Activated naive CD4-positive, alpha-beta T cell treated with anti-CD3 and anti-CD28 coated beads, Interleukin-2, amount 10 ng/mL, durations not matched to agents 7 days and 5 days (primary cell): ENCODE measurements around the gene CMTM8.
A peak's percentile ranks its signal among the peaks of the same experiment; 100 is the strongest.

Experiments
- CTCF ChIA-PET: fragments of 350-600 bp; sonication (Branson Sonifier 250); formaldehyde crosslinking; loops from one replicate; lab custom pipeline; 2021; ENCODE audit warnings: antibody characterized with exemption; lab: Charles Lee
- DNase-seq: peaks from one replicate; pipeline ENCODE4 v3.0.0-alpha.2; 2020
- H3K27ac Mint-ChIP-seq: one replicate; pipeline ENCODE4 v1.8.0; 2021; ENCODE audit warnings: mild to moderate bottlenecking, moderate library complexity, mixed read lengths
- H3K27me3 Mint-ChIP-seq: one replicate; pipeline ENCODE4 v1.8.0; 2021; ENCODE audit warnings: mild to moderate bottlenecking, mixed read lengths
- H3K36me3 Mint-ChIP-seq: one replicate; pipeline ENCODE4 v1.8.0; 2021; ENCODE audit warnings: mixed read lengths
- H3K4me1 Mint-ChIP-seq: one replicate; pipeline ENCODE4 v1.8.0; 2021; ENCODE audit warnings: mixed read lengths
- H3K4me3 Mint-ChIP-seq: one replicate; pipeline ENCODE4 v1.8.0; 2021; ENCODE audit warnings: mild to moderate bottlenecking, moderate library complexity, mixed read lengths
- H3K9me3 Mint-ChIP-seq: one replicate; pipeline ENCODE4 v1.8.0; 2021; ENCODE audit warnings: mixed read lengths

CMTM8 gene

GRCh38 chr3:32310918-32311839, 72.7 kb downstream of the CMTM8 start:
- H3K4me3 Mint-ChIP-seq = no peak overlapping the region
- CTCF ChIA-PET = interaction anchor here (0.6 to 3.3 kb wide), 5 partner anchors 9 to 23 kb away, joined by 3 to 19 read pairs (median 3); no protein-coding TSS in a partner anchor
- no peak for DNase-seq
- peaks cover 8% of the 10 kb centered on the region for H3K36me3 Mint-ChIP-seq
- peaks cover 3% of the 10 kb centered on the region for H3K9me3 Mint-ChIP-seq
- H3K27ac Mint-ChIP-seq = no peak overlapping the region
- peaks cover 44% of the 10 kb centered on the region for H3K4me1 Mint-ChIP-seq
- H3K27me3 Mint-ChIP-seq = no peaks in the 10 kb centered on the region

DNA sequence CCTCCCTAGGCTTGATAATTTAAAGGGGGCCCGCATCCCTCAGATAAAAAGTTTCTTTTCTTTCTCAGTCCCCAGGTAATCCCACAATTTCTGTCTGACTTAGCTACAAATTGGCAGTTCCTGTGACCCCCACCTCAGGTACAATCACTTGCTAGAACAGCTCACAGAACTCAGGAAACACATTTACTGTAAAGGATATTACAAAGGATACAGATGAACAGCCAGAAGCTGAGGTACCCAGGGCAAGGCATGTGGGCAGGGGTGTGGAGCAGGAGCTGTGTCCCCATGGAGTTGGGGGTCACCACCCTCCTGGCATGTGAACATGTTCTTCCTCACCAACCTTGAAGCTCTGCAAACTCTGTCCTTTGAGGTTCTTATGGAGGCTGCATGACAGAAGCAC, 73.8 kb downstream of the CMTM8 start:
- H3K27ac Mint-ChIP-seq = no peak overlapping the region

DNA sequence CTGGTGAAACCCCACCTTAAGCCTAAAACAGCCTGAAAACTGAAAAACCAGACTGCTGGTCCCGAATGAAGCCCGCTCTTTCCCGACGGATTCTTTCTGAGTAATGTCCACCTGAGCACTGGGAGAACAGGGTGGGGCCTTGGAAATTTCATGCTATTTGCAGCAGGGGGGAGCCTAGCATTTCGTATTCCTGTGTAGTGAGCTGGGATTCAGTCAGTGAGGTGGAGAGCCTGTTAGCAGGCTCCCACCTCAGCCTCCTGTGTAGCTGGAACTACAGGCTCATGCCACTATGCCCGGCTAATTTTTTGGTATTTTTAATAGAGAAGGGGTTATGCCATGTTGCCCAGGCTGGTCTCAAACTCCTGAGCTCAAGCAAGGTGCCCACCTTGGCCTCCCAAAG, 74.7 kb downstream of the CMTM8 start:
- Mint-ChIP-seq H3K36me3 (peaks cover 4% of the 10 kb centered on the region), H3K27me3 (no peaks in the 10 kb centered on the region), H3K4me3 (no peak overlapping the region), H3K27ac (peak overlapping the region; percentile 87), H3K4me1 (peaks cover 41% of the 10 kb centered on the region), H3K9me3 (no peaks in the 10 kb centered on the region)
- DNase-seq = no peak
- CTCF ChIA-PET = interaction anchor here (1.2 to 2.1 kb wide), 5 partner anchors 9 to 59 kb away, joined by 3 to 9 read pairs (median 4); no protein-coding TSS in a partner anchor

More for the DNA sequence above, 73.8 kb downstream of the CMTM8 start:
- H3K4me3 Mint-ChIP-seq = no peak overlapping the region
- no peaks in the 10 kb centered on the region for H3K9me3 Mint-ChIP-seq
- H3K27me3 Mint-ChIP-seq = no peaks in the 10 kb centered on the region
- DNase-seq = no peak
- H3K36me3 Mint-ChIP-seq = peaks cover 6% of the 10 kb centered on the region
- CTCF ChIA-PET = interaction anchor here (1.1 to 3.3 kb wide), 5 partner anchors 8 to 23 kb away, joined by 3 to 19 read pairs (median 3); no protein-coding TSS in a partner anchor
- H3K4me1 Mint-ChIP-seq = peaks cover 43% of the 10 kb centered on the region

DNA sequence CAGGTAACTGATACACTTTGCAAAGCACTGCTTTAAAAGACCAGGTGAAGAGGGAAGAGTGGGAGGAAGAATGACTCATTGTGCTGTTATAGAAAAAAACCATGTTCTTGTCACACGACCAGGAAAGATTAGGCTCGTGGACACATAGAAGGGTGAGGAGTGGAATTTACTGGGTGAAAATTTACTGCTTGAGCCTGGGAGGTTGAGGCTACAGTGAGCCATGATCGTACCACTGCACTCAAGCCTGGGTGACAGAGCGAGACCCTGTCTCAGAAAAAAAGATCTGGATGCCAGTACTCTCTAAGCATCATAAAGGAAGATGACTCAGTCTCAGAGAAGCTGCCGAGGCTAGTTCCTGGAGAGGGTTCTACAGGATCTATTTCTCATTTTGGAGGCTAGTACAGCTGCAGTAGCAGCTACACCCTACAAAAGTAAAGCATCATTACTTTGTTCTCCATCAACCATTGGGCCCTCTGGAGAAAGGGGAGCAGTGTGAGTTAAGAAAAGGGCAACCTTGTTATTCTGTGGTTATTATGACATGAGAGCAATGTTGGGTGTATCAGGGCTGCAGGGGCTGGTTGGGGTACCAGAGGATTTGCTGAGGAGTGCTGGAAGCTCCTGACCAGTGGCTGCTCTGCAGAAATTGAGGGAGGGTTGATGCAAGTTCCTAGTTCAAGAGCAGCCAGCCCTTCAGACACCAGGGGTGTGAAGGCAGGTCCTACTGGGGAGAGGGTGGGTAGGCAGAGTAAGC, 75.4 kb downstream of the CMTM8 start:
- Mint-ChIP-seq H3K36me3 (peaks cover 4% of the 10 kb centered on the region), H3K27me3 (no peaks in the 10 kb centered on the region), H3K4me3 (peak overlapping the region; percentile 6), H3K27ac (peak overlapping the region; percentile 87), H3K9me3 (no peaks in the 10 kb centered on the region), H3K4me1 (peaks cover 41% of the 10 kb centered on the region)
- DNase-seq = peak; percentile 27
- CTCF ChIA-PET = interaction anchor here (0.7 to 2.0 kb wide), 4 partner anchors 10 to 58 kb away, joined by 3 to 5 read pairs (median 4); no protein-coding TSS in a partner anchor

- no peaks in the 10 kb centered on the region for H3K9me3 Mint-ChIP-seq
- H3K4me1 Mint-ChIP-seq = peaks cover 36% of the 10 kb centered on the region
- no peak overlapping the region for H3K4me3 Mint-ChIP-seq
- DNase-seq = no peak
- no peaks in the 10 kb centered on the region for H3K27me3 Mint-ChIP-seq
- CTCF ChIA-PET = interaction anchor here (0.5 kb wide), 1 partner anchor 59 kb away, joined by 3 read pairs; no protein-coding TSS in a partner anchor
- H3K27ac Mint-ChIP-seq = no peak overlapping the region
- peaks cover 4% of the 10 kb centered on the region for H3K36me3 Mint-ChIP-seq
Measured at GRCh38 chr3:32315441-32315840, 77.0 kb downstream of the CMTM8 start.

GRCh38 chr3:32316319-32316718, 77.8 kb downstream of the CMTM8 start:
- no peak for DNase-seq
- Mint-ChIP-seq H3K27ac (no peak overlapping the region), H3K4me3 (no peak overlapping the region), H3K4me1 (peaks cover 41% of the 10 kb centered on the region), H3K27me3 (no peaks in the 10 kb centered on the region), H3K9me3 (no peaks in the 10 kb centered on the region), H3K36me3 (peaks cover 4% of the 10 kb centered on the region)
- CTCF ChIA-PET = interaction anchor here (1.0 kb wide), 1 partner anchor 20 kb away, joined by 3 read pairs; no protein-coding TSS in a partner anchor

GRCh38 chr3:32316976-32317375, 78.5 kb downstream of the CMTM8 start:
- H3K9me3 Mint-ChIP-seq = no peaks in the 10 kb centered on the region
- CTCF ChIA-PET = interaction anchor here (0.5 to 1.0 kb wide), 3 partner anchors 18 to 102 kb away, joined by 3 read pairs; no protein-coding TSS in a partner anchor
- peaks cover 34% of the 10 kb centered on the region for H3K4me1 Mint-ChIP-seq
- no peaks in the 10 kb centered on the region for H3K27me3 Mint-ChIP-seq
- H3K36me3 Mint-ChIP-seq = peaks cover 4% of the 10 kb centered on the region
- no peak for DNase-seq
- H3K27ac Mint-ChIP-seq = no peak overlapping the region
- no peak overlapping the region for H3K4me3 Mint-ChIP-seq

DNA sequence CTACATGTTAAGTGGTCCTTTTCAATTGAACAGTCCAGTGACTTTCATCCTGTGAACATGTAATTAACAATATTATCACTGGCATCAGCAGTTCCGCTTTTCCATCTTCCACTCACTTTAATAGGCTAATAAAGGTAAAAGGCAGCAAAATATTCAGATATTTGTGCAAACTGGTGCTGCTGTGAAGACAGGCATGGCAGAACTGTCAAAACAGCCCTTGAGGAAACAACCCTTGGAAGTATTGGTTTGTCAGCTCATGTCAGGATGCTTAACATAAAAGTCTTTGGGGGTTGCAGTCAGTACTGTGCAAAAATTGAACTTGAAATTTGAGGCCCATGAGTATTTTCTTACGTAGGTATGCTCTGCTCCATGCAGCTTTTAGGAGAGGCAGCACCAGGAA, 81.1 kb downstream of the CMTM8 start:
- no peaks in the 10 kb centered on the region for H3K36me3 Mint-ChIP-seq
- no peak overlapping the region for H3K4me3 Mint-ChIP-seq
- no peaks in the 10 kb centered on the region for H3K27me3 Mint-ChIP-seq
- CTCF ChIA-PET = interaction anchor here (0.6 to 1.2 kb wide), 3 partner anchors 15 to 30 kb away, joined by 3 read pairs; no protein-coding TSS in a partner anchor
- no peak overlapping the region for H3K27ac Mint-ChIP-seq
- H3K9me3 Mint-ChIP-seq = no peaks in the 10 kb centered on the region
- DNase-seq = no peak
- H3K4me1 Mint-ChIP-seq = peaks cover 9% of the 10 kb centered on the region

DNA sequence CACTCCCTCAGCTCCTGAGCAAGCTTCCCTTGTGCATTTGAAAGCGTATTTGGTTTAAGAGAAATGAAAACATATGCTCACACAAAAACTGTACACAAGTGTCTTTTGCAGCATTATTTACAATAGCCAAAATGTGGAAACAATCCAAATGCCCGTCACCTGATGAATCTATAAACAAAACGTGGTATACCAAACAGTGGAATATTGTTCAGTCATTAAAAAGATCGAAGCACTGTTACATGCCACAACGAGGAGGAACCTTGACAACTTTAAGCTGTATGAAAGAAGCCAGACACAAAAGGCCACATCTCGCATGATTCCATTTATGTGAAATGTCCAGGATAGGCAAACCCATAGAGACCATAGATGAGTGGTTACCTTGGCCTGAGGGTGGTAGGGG, 81.6 kb downstream of the CMTM8 start:
- CTCF ChIA-PET = interaction anchor here (1.0 to 1.2 kb wide), 2 partner anchors 14 to 31 kb away, joined by 3 read pairs; no protein-coding TSS in a partner anchor
- Mint-ChIP-seq H3K36me3 (no peaks in the 10 kb centered on the region), H3K4me3 (no peak overlapping the region)

GRCh38 chr3:32321095-32321790, 82.8 kb downstream of the CMTM8 start:
- Mint-ChIP-seq H3K27ac (no peak overlapping the region), H3K36me3 (no peaks in the 10 kb centered on the region), H3K4me1 (peaks cover 5% of the 10 kb centered on the region), H3K9me3 (no peaks in the 10 kb centered on the region), H3K4me3 (no peak overlapping the region), H3K27me3 (no peaks in the 10 kb centered on the region)
- no peak for DNase-seq
- CTCF ChIA-PET = interaction anchor here (0.6 kb wide), 1 partner anchor 571 kb away, joined by 3 read pairs; no protein-coding TSS in a partner anchor

More for the DNA sequence above, 81.6 kb downstream of the CMTM8 start:
- H3K27me3 Mint-ChIP-seq = no peaks in the 10 kb centered on the region
- peaks cover 5% of the 10 kb centered on the region for H3K4me1 Mint-ChIP-seq
- H3K27ac Mint-ChIP-seq = no peak overlapping the region
- H3K9me3 Mint-ChIP-seq = no peaks in the 10 kb centered on the region
- no peak for DNase-seq

DNA sequence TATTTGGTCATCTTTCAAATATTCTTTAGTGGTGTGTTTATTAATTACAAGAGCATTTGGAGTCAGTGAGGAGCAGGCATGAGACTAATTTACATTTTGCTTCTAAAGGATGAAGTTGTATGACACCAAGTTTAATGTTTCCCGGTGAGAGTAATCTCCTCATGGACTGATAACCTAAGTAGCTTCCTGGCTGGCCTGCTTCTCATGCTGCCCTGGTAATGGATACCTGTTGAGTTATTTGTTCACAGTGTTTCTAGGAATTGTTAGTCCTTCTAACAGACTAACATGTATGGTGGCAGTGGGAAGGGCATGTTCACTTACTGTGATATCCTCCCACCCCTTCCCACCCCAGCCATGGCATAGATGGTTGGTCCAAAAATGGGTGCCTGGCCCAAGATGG, 83.8 kb downstream of the CMTM8 start:
- Mint-ChIP-seq H3K4me3 (no peak overlapping the region), H3K36me3 (no peaks in the 10 kb centered on the region), H3K4me1 (peaks cover 5% of the 10 kb centered on the region), H3K9me3 (no peaks in the 10 kb centered on the region), H3K27ac (no peak overlapping the region), H3K27me3 (no peaks in the 10 kb centered on the region)
- no peak for DNase-seq
- CTCF ChIA-PET = interaction anchor here (1.1 to 4.1 kb wide), 2 partner anchors 12 to 25 kb away, joined by 4 to 16 read pairs; no protein-coding TSS in a partner anchor

DNA sequence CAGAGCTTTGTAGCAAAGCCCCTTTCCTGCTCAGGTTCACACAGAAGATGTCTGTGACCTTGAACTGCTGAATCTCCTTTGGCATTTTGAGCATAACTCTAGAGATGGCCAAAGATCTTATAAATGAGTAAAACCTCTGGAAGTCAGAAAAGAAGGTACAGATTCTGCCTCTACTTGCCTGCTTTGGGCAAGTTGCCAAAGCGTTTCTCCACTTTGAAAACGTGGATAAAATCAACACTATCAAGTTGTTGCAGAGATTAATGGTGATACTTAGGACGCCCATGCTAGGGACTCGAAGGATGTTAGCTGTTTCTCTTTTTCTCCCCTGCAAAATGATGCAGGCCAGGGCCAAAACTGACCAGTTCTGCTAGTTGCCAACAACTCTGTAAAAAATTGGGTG, 85.1 kb downstream of the CMTM8 start:
- no peaks in the 10 kb centered on the region for H3K36me3 Mint-ChIP-seq
- no peak overlapping the region for H3K27ac Mint-ChIP-seq
- no peaks in the 10 kb centered on the region for H3K9me3 Mint-ChIP-seq
- peaks cover 5% of the 10 kb centered on the region for H3K4me1 Mint-ChIP-seq
- no peaks in the 10 kb centered on the region for H3K27me3 Mint-ChIP-seq
- CTCF ChIA-PET = interaction anchor here (1.0 to 4.1 kb wide), 7 partner anchors 9 to 148 kb away, joined by 3 to 16 read pairs (median 3); no protein-coding TSS in a partner anchor
- DNase-seq = no peak
- H3K4me3 Mint-ChIP-seq = no peak overlapping the region

- Mint-ChIP-seq H3K36me3 (no peaks in the 10 kb centered on the region), H3K9me3 (no peaks in the 10 kb centered on the region), H3K4me3 (no peak overlapping the region), H3K27me3 (no peaks in the 10 kb centered on the region), H3K4me1 (peaks cover 5% of the 10 kb centered on the region), H3K27ac (no peak overlapping the region)
- no peak for DNase-seq
- CTCF ChIA-PET = interaction anchor here (4.1 kb wide), 1 partner anchor 9 kb away, joined by 16 read pairs; no protein-coding TSS in a partner anchor
Measured at GRCh38 chr3:32325201-32325600, 86.7 kb downstream of the CMTM8 start.
